Trophoblast cell (in vitro differentiated cells and primary cell): ENCODE measurements around the gene ING2.
"Not testable (repeated sequence)": the region's sequence is repeated elsewhere in the genome, so short reads cannot be mapped to it uniquely, and the experiment has no call there.

Experiments used
- DNase-seq, 2 donors: peaks; one replicate each; pipeline ENCODE4 v3.0.0-alpha.2; 2016
- H2AFZ ChIP-seq: 2 replicates; pipeline ENCODE4 v1.6.1; 2013; ENCODE audit warnings: low read length, moderate library complexity, mild to moderate bottlenecking; ENCODE audit not compliant: insufficient read depth, poor library complexity
- H2AK5ac ChIP-seq: 2 replicates; pipeline ENCODE4 v1.6.1; 2013; ENCODE audit warnings: mild to moderate bottlenecking, low read length
- H2BK120ac ChIP-seq: 2 replicates; pipeline ENCODE4 v1.6.1; 2013; ENCODE audit warnings: low read length, mild to moderate bottlenecking, moderate library complexity; ENCODE audit not compliant: insufficient read depth, poor library complexity
- H2BK12ac ChIP-seq: 2 replicates; pipeline ENCODE4 v1.6.1; 2013; ENCODE audit warnings: mild to moderate bottlenecking, low read length, moderate library complexity
- H2BK5ac ChIP-seq: 2 replicates; pipeline ENCODE4 v1.6.1; 2013; ENCODE audit warnings: low read length, low read depth, moderate library complexity, mild to moderate bottlenecking; ENCODE audit not compliant: poor library complexity
- H3K14ac ChIP-seq: 2 replicates; pipeline ENCODE4 v1.6.1; 2013; ENCODE audit warnings: mild to moderate bottlenecking, low read length
- H3K18ac ChIP-seq: 2 replicates; pipeline ENCODE4 v1.6.1; 2013; ENCODE audit warnings: mild to moderate bottlenecking, low read length
- H3K23ac ChIP-seq: 2 replicates; pipeline ENCODE4 v1.6.1; 2013; ENCODE audit warnings: low read length
- H3K27ac ChIP-seq: 2 replicates; pipeline ENCODE4 v1.5.1; 2013; ENCODE audit warnings: low read depth, mild to moderate bottlenecking, inconsistent platforms, low read length, moderate library complexity
- H3K27me3 ChIP-seq: 2 replicates; pipeline ENCODE4 v1.6.1; 2013; ENCODE audit warnings: inconsistent platforms, mild to moderate bottlenecking, low read length, moderate library complexity; ENCODE audit not compliant: insufficient read depth
- H3K36me3 ChIP-seq, 2 experiments: 1 replicate in 1 of 2; 2 replicates in 1 of 2; pipeline ENCODE4 v1.6.1; 2013; ENCODE audit warnings: low read length in 2 of 2, mild to moderate bottlenecking in 2 of 2, moderate library complexity in 1 of 2; ENCODE audit not compliant: insufficient read depth in 2 of 2, control insufficient read depth in 1 of 2
- H3K4ac ChIP-seq: 2 replicates; pipeline ENCODE4 v1.6.1; 2013; ENCODE audit warnings: low read depth, mild to moderate bottlenecking, low read length, moderate library complexity
- H3K4me1 ChIP-seq, 2 experiments: 1 replicate in 1 of 2; 2 replicates in 1 of 2; pipeline ENCODE4 v1.6.1; 2013; ENCODE audit warnings: low read length in 2 of 2, mild to moderate bottlenecking in 2 of 2, moderate library complexity in 1 of 2; ENCODE audit not compliant: insufficient read depth in 2 of 2, control insufficient read depth in 1 of 2
- H3K4me2 ChIP-seq: 2 replicates; pipeline ENCODE4 v1.6.1; 2013; ENCODE audit warnings: inconsistent platforms, mild to moderate bottlenecking, low read length, moderate library complexity
- H3K4me3 ChIP-seq: 2 replicates; pipeline ENCODE4 v1.5.1; 2013; ENCODE audit warnings: mild to moderate bottlenecking, low read depth, low read length, inconsistent platforms
- H3K79me1 ChIP-seq: one replicate; pipeline ENCODE4 v1.6.1; 2013; ENCODE audit warnings: low read length
- H3K79me2 ChIP-seq: 2 replicates; pipeline ENCODE4 v1.6.1; 2013; ENCODE audit warnings: low read length, mild to moderate bottlenecking; ENCODE audit not compliant: control insufficient read depth, insufficient read depth, poor library complexity
- H3K9ac ChIP-seq: 2 replicates; pipeline ENCODE4 v1.6.1; 2013; ENCODE audit warnings: mild to moderate bottlenecking, low read length
- H3K9me3 ChIP-seq: 2 replicates; pipeline ENCODE4 v1.6.1; 2013; ENCODE audit warnings: low read depth, mild to moderate bottlenecking, control low read depth, inconsistent platforms, low read length; ENCODE audit not compliant: insufficient read depth
- H4K12ac ChIP-seq: 2 replicates; pipeline ENCODE4 v1.6.1; 2013; ENCODE audit warnings: low read depth, mild to moderate bottlenecking, low read length, moderate library complexity
- H4K8ac ChIP-seq: 2 replicates; pipeline ENCODE4 v1.6.1; 2013; ENCODE audit warnings: low read depth, mild to moderate bottlenecking, low read length, moderate library complexity
- H4K91ac ChIP-seq: one replicate; pipeline ENCODE4 v1.6.1; 2013; ENCODE audit warnings: low read depth, mild to moderate bottlenecking, low read length, moderate library complexity
- WGBS: extraction: QIAGEN DNeasy Blood & Tissue Kit; methylation state at CpG from one replicate; pipeline ENCODE4 v1.1.7; 2013; ENCODE audit warnings: missing lambda C conversion rate; ENCODE audit not compliant: insufficient read length, insufficient coverage; ENCODE audit errors: extremely low coverage; 5-methylcytosine and 5-hydroxymethylcytosine counted together

Gene ING2

GRCh38 chr4:183465879-183466278 is 39.0 kb upstream of the ING2 start:
- no CpG with 5 or more reads among the region's 5 CpGs for WGBS
- H4K91ac ChIP-seq, H3K14ac ChIP-seq, H2BK120ac ChIP-seq, H3K4me3 ChIP-seq, H3K9ac ChIP-seq, H4K8ac ChIP-seq, H2AK5ac ChIP-seq, H3K4me1 ChIP-seq, H3K27me3 ChIP-seq, H3K36me3 ChIP-seq, H2AFZ ChIP-seq, H3K4me2 ChIP-seq, H3K27ac ChIP-seq, H3K9me3 ChIP-seq, H2BK5ac ChIP-seq, H3K4ac ChIP-seq, H3K23ac ChIP-seq, H3K79me2 ChIP-seq, H4K12ac ChIP-seq, DNase-seq, H3K18ac ChIP-seq, H3K79me1 ChIP-seq, H2BK12ac ChIP-seq: not testable (repeated sequence)

- no peak overlapping the region for H2BK5ac ChIP-seq
- no peak overlapping the region for H3K14ac ChIP-seq
- no peak overlapping the region for H4K12ac ChIP-seq
- no peak overlapping the region for H2BK120ac ChIP-seq
- H3K27me3 ChIP-seq: no peaks in the 10 kb centered on the region
- H3K9ac ChIP-seq: no peak overlapping the region
- H3K36me3 ChIP-seq: no peaks in the 10 kb centered on the region
- H3K27ac ChIP-seq: no peak overlapping the region
- WGBS: no CpG with 5 or more reads among the region's 3 CpGs
- peaks cover 0 to 2% of the 10 kb centered on the region in 2 experiments for H3K4me1 ChIP-seq
- H3K18ac ChIP-seq: no peak overlapping the region
- no peak overlapping the region for H3K4ac ChIP-seq
- peaks cover 2% of the 10 kb centered on the region for H3K79me1 ChIP-seq
- no peak overlapping the region for H3K23ac ChIP-seq
- H2AK5ac ChIP-seq: no peak overlapping the region
- H3K79me2 ChIP-seq: no peaks in the 10 kb centered on the region
- H3K4me2 ChIP-seq: no peak overlapping the region
- peaks cover 2% of the 10 kb centered on the region for H3K9me3 ChIP-seq
- H4K91ac ChIP-seq: no peak overlapping the region
- no peak for DNase-seq
- no peak overlapping the region for H2BK12ac ChIP-seq
- H3K4me3 ChIP-seq: no peak overlapping the region
- no peak overlapping the region for H4K8ac ChIP-seq
- no peak overlapping the region for H2AFZ ChIP-seq
Measured at GRCh38 chr4:183467246-183467645, 37.6 kb upstream of the ING2 start.

GRCh38 chr4:183468210-183469095 is 36.4 kb upstream of the ING2 start:
- no CpG with 5 or more reads among the region's 7 CpGs for WGBS
- H4K8ac ChIP-seq: no peak overlapping the region

GRCh38 chr4:183469285-183469684 is 35.6 kb upstream of the ING2 start:
- H2AK5ac ChIP-seq: no peak overlapping the region
- H3K9me3 ChIP-seq: peaks cover 2% of the 10 kb centered on the region
- no peaks in the 10 kb centered on the region for H3K27me3 ChIP-seq
- no peak overlapping the region for H3K4ac ChIP-seq
- peaks cover 2% of the 10 kb centered on the region for H3K79me1 ChIP-seq
- H3K27ac ChIP-seq: no peak overlapping the region
- no peak overlapping the region for H2BK120ac ChIP-seq
- H3K18ac ChIP-seq: no peak overlapping the region
- H4K12ac ChIP-seq: no peak overlapping the region
- H2BK5ac ChIP-seq: no peak overlapping the region
- H2BK12ac ChIP-seq: no peak overlapping the region
- H4K91ac ChIP-seq: no peak overlapping the region
- H4K8ac ChIP-seq: no peak overlapping the region
- H3K23ac ChIP-seq: no peak overlapping the region
- H3K4me2 ChIP-seq: no peak overlapping the region
- no CpG with 5 or more reads among the region's 1 CpG for WGBS
- H3K79me2 ChIP-seq: no peaks in the 10 kb centered on the region
- H3K4me1 ChIP-seq: peaks cover 0 to 2% of the 10 kb centered on the region in 2 experiments
- H3K4me3 ChIP-seq: no peak overlapping the region
- no peak for DNase-seq
- H2AFZ ChIP-seq: no peak overlapping the region
- no peak overlapping the region for H3K14ac ChIP-seq
- no peak overlapping the region for H3K9ac ChIP-seq
- no peaks in the 10 kb centered on the region for H3K36me3 ChIP-seq

More at GRCh38 chr4:183468210-183469095, 36.4 kb upstream of the ING2 start:
- no peak overlapping the region for H2BK120ac ChIP-seq
- H3K18ac ChIP-seq: no peak overlapping the region
- no peak overlapping the region for H2AFZ ChIP-seq
- H3K9me3 ChIP-seq: peaks cover 2% of the 10 kb centered on the region
- peaks cover 2% of the 10 kb centered on the region for H3K79me1 ChIP-seq
- H3K36me3 ChIP-seq: no peaks in the 10 kb centered on the region
- no peak overlapping the region for H2BK5ac ChIP-seq
- no peaks in the 10 kb centered on the region for H3K79me2 ChIP-seq
- no peak overlapping the region for H3K9ac ChIP-seq
- no peak overlapping the region for H3K23ac ChIP-seq
- H3K4me3 ChIP-seq: no peak overlapping the region
- H3K4ac ChIP-seq: no peak overlapping the region
- H3K27me3 ChIP-seq: no peaks in the 10 kb centered on the region
- H4K12ac ChIP-seq: no peak overlapping the region
- H3K14ac ChIP-seq: no peak overlapping the region
- peaks cover 0 to 2% of the 10 kb centered on the region in 2 experiments for H3K4me1 ChIP-seq
- no peak overlapping the region for H2AK5ac ChIP-seq
- no peak overlapping the region for H3K27ac ChIP-seq
- no peak overlapping the region for H3K4me2 ChIP-seq
- peak in 1 of 2 donors; percentile 52 for DNase-seq
- no peak overlapping the region for H4K91ac ChIP-seq
- no peak overlapping the region for H2BK12ac ChIP-seq
